ENCODE data around the gene SRD5A3. TPM values are rescaled to one million over a fixed set of nuclear protein-coding genes. Genes with fewer than 3 reads are reported as not detected.

SRD5A3 gene
- total RNA-seq, 1 experiment from 2014 or later, result 18.3 TPM

DNA sequence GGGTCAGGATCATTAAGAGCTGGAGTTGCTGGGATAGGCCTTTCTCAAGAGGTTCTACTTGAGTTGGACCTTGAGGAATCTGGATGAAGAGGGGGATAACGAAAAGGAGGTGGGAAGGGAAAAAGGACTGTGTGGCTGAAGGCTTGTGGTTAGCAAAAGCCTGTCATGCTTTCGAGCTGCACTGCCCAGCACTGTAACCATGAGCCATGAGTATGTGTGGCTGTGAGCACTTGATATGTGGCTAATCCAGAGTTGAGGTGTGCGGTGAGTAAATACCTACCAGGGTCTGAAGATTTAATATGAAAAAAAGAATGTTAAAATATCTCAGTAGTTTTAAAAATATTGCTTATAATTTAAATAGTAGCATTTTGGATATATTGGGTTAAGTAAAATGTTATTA lies 61.1 kb downstream of the SRD5A3 start:
- no peak for DNase-seq (ENCODE audit: low read depth)

DNA sequence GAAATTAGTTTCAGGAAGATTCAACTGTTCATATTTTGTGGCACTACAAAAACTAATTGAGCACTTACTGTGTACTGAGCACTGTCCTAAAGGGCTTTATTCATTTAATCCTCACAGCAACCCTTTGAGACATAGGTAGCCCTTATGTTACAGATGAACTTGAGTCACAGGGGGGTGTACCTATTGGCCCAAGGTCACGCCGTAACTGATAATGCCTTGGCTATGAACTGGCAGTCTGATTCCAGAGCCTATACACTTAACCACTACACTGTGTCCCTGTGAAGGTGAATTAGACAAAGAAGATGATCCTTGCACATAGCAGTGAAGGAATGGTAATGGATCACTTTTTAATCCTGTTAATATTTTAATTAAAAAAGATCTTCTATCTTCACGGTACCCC lies 61.7 kb downstream of the SRD5A3 start:
- no peak for DNase-seq (ENCODE audit: low read depth)

DNA sequence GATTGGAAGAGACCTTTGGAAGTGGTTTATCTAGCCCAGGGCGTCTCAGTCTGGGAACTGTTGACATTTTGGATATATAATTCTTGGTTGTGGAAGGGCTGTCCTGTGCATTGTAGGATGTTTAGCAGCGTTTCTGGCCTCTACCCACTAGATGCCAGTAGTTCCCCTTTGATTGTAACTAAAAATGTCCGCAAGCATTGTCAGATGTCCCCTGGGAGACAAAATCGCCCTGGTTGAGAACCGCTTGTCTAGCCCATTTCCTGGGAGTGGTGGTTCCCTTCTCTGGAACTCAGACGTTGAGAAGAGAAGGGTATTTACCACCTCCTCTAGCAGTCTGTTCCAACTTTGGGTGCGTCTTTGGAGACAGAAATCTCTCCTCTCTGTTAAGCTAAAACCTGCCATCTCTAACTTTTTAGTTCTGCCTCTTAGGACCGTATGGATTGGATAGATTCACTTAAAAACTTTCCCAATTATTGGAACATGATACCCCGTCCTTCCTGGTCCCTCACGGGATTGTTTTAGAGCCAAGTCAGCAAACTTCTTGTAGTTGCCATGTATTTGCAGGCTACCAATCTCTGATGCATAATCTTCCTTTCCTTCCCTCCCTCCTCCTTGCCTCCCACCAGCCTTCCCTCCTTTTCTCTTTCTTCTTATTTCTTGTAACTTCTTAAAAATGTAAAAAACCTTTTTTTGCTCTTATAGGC lies 63.6 kb downstream of the SRD5A3 start:
- no peak for DNase-seq (ENCODE audit: low read depth)

DNA sequence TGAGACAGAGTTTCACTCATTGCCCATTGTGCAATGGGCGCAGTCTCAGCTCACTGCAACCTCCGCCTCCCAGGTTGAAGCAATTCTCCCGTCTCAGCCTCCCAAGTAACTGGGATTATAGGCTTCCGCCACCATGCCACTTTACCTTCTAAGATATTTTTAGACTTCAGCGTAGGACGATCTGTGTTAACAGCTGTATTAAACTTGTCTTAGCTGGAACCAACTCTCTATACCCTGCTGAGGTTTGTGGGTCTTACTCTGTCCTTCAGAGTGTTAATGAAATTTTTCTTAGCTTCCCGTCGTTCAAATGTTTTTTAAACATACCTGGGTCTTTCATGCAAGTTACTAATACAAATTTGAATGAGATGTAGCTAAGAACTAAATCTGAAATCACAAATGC lies 64.4 kb downstream of the SRD5A3 start:
- DNase-seq (ENCODE audit: low read depth), result no peak

DNA sequence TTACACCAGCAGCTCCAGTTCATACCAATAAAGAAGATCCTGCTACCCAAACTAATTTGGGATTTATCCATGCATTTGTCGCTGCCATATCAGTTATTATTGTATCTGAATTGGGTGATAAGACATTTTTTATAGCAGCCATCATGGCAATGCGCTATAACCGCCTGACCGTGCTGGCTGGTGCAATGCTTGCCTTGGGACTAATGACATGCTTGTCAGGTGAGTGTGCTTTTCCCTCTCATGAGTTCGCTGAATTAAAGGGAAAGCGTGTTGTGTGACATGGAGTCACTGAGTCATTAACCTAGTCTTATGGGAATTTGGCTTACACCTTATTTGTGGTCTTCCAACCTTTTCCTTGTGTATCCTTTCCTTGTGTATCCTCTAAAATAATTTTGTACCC lies 65.6 kb downstream of the SRD5A3 start:
- DNase-seq (ENCODE audit: low read depth), result no peak

DNA sequence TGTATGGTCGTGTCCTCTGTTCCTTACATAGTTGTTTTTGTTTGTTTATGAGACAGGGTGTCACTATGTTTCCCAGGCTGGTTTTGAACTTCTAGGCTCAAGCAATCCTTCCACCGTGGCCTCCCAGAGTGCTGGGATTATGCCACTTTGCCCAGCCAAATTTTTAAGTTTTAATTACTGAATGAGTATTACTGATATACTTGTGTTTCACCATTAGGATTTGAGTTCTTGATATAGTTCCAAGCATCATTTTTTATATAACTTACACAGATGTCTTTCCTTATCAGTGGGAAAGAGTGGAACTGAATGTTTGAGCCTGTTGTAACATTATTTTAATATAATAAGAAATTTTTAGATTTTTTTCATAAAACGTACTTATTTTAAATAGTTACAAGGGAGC lies 70.1 kb downstream of the SRD5A3 start:
- DNase-seq (ENCODE audit: low read depth), result no peak

Small RNA genes lying within 50 kb of the gene (small RNA-seq; reads per million reads assigned to genes)
- gene RF00019, result not detected

Other genes with a start within 250 kb of the SRD5A3 start
- gene KDR, start 220.6 kb upstream of the SRD5A3 start, total RNA-seq (2014; rRNA removed; shearing (Covaris generic)), result 0.17 and 0.58 TPM in 2 replicates
- gene TMEM165, start 49.7 kb downstream of the SRD5A3 start, total RNA-seq (2014; rRNA removed; shearing (Covaris generic)), result 112 and 134 TPM in 2 replicates
- gene CLOCK, start 200.7 kb downstream of the SRD5A3 start, total RNA-seq (2014; rRNA removed; shearing (Covaris generic)), result 13.9 and 15.8 TPM in 2 replicates
- not detected in 2 replicates for gene PDCL2, start 246.0 kb downstream of the SRD5A3 start, total RNA-seq (2014; rRNA removed; shearing (Covaris generic))